AG04450 (cell line): ENCODE measurements around the gene BBS9. TPM values are rescaled to one million over a fixed set of nuclear protein-coding genes. Genes with fewer than 3 reads are reported as not detected.

Experiments
- CTCF ChIA-PET: fragments of 300-600, 350-600 bp; formaldehyde crosslinking; extraction: SDS; loops from one replicate; lab custom pipeline; 2022; ENCODE audit warnings: antibody characterized with exemption, inconsistent platforms; lab: Charles Lee
- POLR2A ChIA-PET: fragments of 350-600 bp; formaldehyde crosslinking; extraction: SDS; loops from one replicate; lab custom pipeline; 2021; ENCODE audit warnings: antibody characterized with exemption, inconsistent platforms; lab: Yijun Ruan, JAX
- DNase-seq: peaks from one replicate; pipeline ENCODE4 v3.0.0-alpha.2; 2011; ENCODE audit warnings: low read depth, low spot score
- H3K27ac ChIP-seq: one replicate; pipeline ENCODE4 v1.5.1; 2012; ENCODE audit warnings: low read depth, low read length, control low read depth
- H3K27me3 ChIP-seq: one replicate; pipeline ENCODE4 v1.6.0; 2012; ENCODE audit warnings: low read length; ENCODE audit not compliant: control insufficient read depth, insufficient read depth
- H3K4me3 ChIP-seq: 2 replicates; pipeline ENCODE4 v1.5.1; 2011; ENCODE audit warnings: mild to moderate bottlenecking, low read depth, low read length, control low read depth
- H3K9me3 ChIP-seq: 2 replicates; pipeline ENCODE4 v1.5.1; 2012; ENCODE audit warnings: low read length; ENCODE audit not compliant: control insufficient read depth, insufficient read depth
- CTCF ChIP-seq: IDR thresholded peaks from 2 replicates; pipeline ENCODE4 v1.5.1; 2011; ENCODE audit warnings: low read depth, low read length, control low read depth, inconsistent platforms
- polyA plus RNA-seq: library from polyadenylated mRNA; depleted of rRNA; stranded (reverse); fragments of >200 nt; gene quantifications from 2 replicates; pipeline ENCODE4 v1.2.3, GENCODE V29; 2011

BBS9 gene
- polyA plus RNA-seq, 1 experiment = 15.6 TPM

GRCh38 chr7:33646166-33646565, 516.8 kb downstream of the BBS9 start:
- TF ChIP-seq CTCF = no peak
- Histone ChIP-seq H3K4me3 (no peak overlapping the region), H3K27me3 (no peaks in the 10 kb centered on the region), H3K9me3 (no peaks in the 10 kb centered on the region), H3K27ac (no peak overlapping the region)
- DNase-seq = no peak
- ChIA-PET POLR2A (no interaction called here), CTCF (no interaction called here)

GRCh38 chr7:33646891-33647391, 517.6 kb downstream of the BBS9 start:
- ChIA-PET POLR2A (no interaction called here), CTCF (no interaction called here)
- Histone ChIP-seq H3K27ac (no peak overlapping the region), H3K27me3 (no peaks in the 10 kb centered on the region), H3K4me3 (no peak overlapping the region), H3K9me3 (no peaks in the 10 kb centered on the region)
- TF ChIP-seq CTCF = no peak
- DNase-seq = no peak

GRCh38 chr7:33649476-33650441, 520.4 kb downstream of the BBS9 start:
- no peak for TF ChIP-seq CTCF
- CTCF ChIA-PET = no interaction called here
- Histone ChIP-seq H3K4me3 (no peak overlapping the region), H3K27me3 (no peaks in the 10 kb centered on the region), H3K9me3 (no peaks in the 10 kb centered on the region), H3K27ac (no peak overlapping the region)
- POLR2A ChIA-PET = no interaction called here
- DNase-seq = no peak

- Histone ChIP-seq H3K27me3 (no peaks in the 10 kb centered on the region), H3K27ac (no peak overlapping the region), H3K9me3 (no peaks in the 10 kb centered on the region), H3K4me3 (no peak overlapping the region)
- TF ChIP-seq CTCF = no peak
- ChIA-PET CTCF (no interaction called here), POLR2A (no interaction called here)
- DNase-seq = no peak
Measured at GRCh38 chr7:33650828-33651227, 521.5 kb downstream of the BBS9 start.

DNA sequence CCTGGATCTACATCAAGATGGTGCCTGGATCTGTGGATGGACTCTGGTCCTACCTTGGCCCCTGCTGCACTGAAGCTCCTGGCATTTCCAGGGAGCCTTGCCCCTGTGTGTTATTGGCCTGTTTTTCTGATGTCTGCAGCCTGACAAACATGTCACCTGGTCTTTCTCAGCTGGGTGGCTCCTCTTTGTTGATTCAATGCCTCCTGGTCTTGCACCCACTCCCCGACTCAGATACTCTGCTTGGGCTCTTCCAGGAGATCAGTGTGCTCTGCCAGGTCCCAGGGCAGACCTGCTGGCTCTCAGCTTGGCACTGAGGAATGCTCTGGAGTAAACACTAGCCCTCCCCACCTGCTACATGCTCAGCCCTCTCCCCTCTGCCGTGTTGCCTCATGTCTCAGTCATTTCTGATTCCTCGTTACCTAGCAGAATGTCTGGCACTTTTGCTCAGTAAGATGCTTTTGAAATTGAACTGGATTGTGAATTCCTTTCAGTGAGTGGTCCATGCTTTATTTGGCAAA, 522.7 kb downstream of the BBS9 start:
- no peak overlapping the region for H3K27ac ChIP-seq
- CTCF ChIA-PET = no interaction called here
- POLR2A ChIA-PET = no interaction called here
- no peak for TF ChIP-seq CTCF
- no peaks in the 10 kb centered on the region for H3K9me3 ChIP-seq
- H3K27me3 ChIP-seq = no peaks in the 10 kb centered on the region
- H3K4me3 ChIP-seq = no peak overlapping the region
- no peak for DNase-seq
